ENCODE results near the gene ACOT12. TPM values are rescaled to one million over a fixed set of nuclear protein-coding genes. Genes with fewer than 3 reads are reported as not detected.

Gene ACOT12
- total and polyA plus RNA-seq, 9 of the 15 experiments (the other 6 are each of a cell fraction or from before 2014, with no cell fraction given), result 0.03 TPM; not detected in 8

DNA sequence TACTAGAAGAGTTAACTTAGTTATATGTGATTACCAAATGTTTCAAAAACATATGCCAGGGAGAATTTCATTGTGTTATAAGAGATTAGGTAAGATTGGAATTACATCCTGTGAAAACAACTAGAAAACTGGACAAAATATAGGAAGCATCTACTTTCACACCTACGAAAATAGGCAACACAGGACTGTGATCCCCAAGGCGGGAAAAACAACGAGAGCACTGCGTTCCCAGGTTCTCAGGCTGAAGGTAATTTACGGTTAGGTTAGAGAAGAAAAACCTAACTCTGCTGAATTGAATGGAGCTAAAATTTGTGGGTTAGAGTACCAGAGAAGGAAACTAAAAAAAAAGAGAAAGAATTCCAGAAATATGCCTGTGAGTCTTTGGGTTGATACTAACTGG lies 28.4 kb downstream of the ACOT12 start:
- FAIRE-seq (peak; percentile 51), ATAC-seq (no peak), DNase-seq (ENCODE audit: extremely low read depth in 1 of 4, low spot score in 3 of 4) (no peak)
- no peaks in the 10 kb centered on the region for H4K20me1 ChIP-seq (replicated peaks; ENCODE audit: control insufficient read depth, insufficient read depth, low read length)
- H3K9me1 ChIP-seq (ENCODE audit: control insufficient read depth, insufficient read depth, low read length), result no peaks in the 10 kb centered on the region
- peaks cover 13 to 23% of the 10 kb centered on the region in 2 experiments for H3K27me3 ChIP-seq (ENCODE audit: control insufficient read depth in 2 of 2, insufficient read depth in 2 of 2, low read length in 2 of 2)
- no peaks in the 10 kb centered on the region for H3K9me3 ChIP-seq (replicated peaks; ENCODE audit: control insufficient read depth, insufficient read depth, low read depth, low read length)
- no peak overlapping the region for H3K9ac ChIP-seq (ENCODE audit: insufficient read depth in 1 of 2, low read depth in 2 of 2, low read length in 2 of 2)
- WGBS (ENCODE audit: insufficient coverage, low coverage, missing lambda C conversion rate), result 2% methylated on average over 5 of the region's 5 CpGs
- TF ChIP-seq FOSL1 (tag; conservative IDR thresholded peaks at IDR 0.05), result no peak
- TF ChIP-seq NCOA1 (IDR thresholded peaks at IDR 0.05; ENCODE audit: low read depth), result no peak
- no peak for TF ChIP-seq ZNF134 (CRISPR knock-in tag; conservative IDR thresholded peaks at IDR 0.05)
- TF ChIP-seq CBX2 (IDR thresholded peaks at IDR 0.05; ENCODE audit: insufficient read depth, low read length, poor library complexity, severe bottlenecking), result peak; percentile 53
- peak; percentile 55; the same call in 1 of the 2 replicates for TF ChIP-seq BMI1 (IDR thresholded peaks at IDR 0.05; ENCODE audit: low read length)
- TF ChIP-seq ZNF140 (CRISPR knock-in tag; IDR thresholded peaks at IDR 0.05), result no peak
- intact Hi-C loops (cut with micrococcal nuclease) (no loop called here), in situ Hi-C loops (cut with MboI) (no loop called here)
- H3K4me1 ChIP-seq (replicated peaks in 1 of 2; ENCODE audit: control insufficient read depth in 2 of 2, insufficient read depth in 2 of 2, low read length in 2 of 2), result no peaks in the 10 kb centered on the region
- H3K27ac ChIP-seq (ENCODE audit: extremely low read depth, low read depth, low read length), result no peak overlapping the region
- no peaks in the 10 kb centered on the region for H3K36me3 ChIP-seq (ENCODE audit: control insufficient read depth, insufficient read depth, low read length)
- POLR2A ChIA-PET, result interaction anchor here (0.7 kb wide), 1 partner anchor 10 kb away, joined by 3 read pairs; no protein-coding TSS in a partner anchor
- no peaks in the 10 kb centered on the region for H3K79me2 ChIP-seq (ENCODE audit: control insufficient read depth, insufficient read depth, low read length)
- CTCF ChIA-PET (ENCODE audit: low intra/inter-chr PET ratio), result no interaction called here
- BruUV-seq (replicated peaks), result no TSS peak
- no peak overlapping the region for H3K4me2 ChIP-seq (ENCODE audit: insufficient read depth, low read length)
- no peak overlapping the region for H2AFZ ChIP-seq (ENCODE audit: low read depth, low read length)
- H3K4me3 ChIP-seq, result no peak overlapping the region

Data from K562 (cell line).